IMR-90 (cell line): ENCODE data around the gene FOXK1. TPM values are rescaled to one million over a fixed set of nuclear protein-coding genes. Genes with fewer than 3 reads are reported as not detected.
A peak's percentile ranks its signal among the peaks of the same experiment; 100 is the strongest.

Experiments
- ATAC-seq: fragments of 200-7000 bp; cut with Tn5 transposase; 2 replicates; pipeline ENCODE4 v1.9.1; 2020; ENCODE audit warnings: low read depth, mild to moderate bottlenecking, moderate library complexity
- BruUV-seq: library from RNA; stranded (reverse); fragments of 400-500 nt; replicated peaks from 2 replicates; lab custom pipeline; 2021; lab: Mats Ljungman, UMichigan
- CTCF ChIA-PET: fragments of 300-600 bp; formaldehyde crosslinking; extraction: SDS; loops from one replicate; lab custom pipeline; 2021; ENCODE audit warnings: antibody characterized with exemption; lab: Yijun Ruan, JAX
- POLR2A ChIA-PET: fragments of 300-600 bp; sonication (Branson Sonifier 250); formaldehyde crosslinking; loops from one replicate; lab custom pipeline; 2022; ENCODE audit warnings: antibody characterized with exemption; ENCODE audit not compliant: unreplicated experiment; lab: Charles Lee
- DNase-seq: peaks from one replicate; pipeline ENCODE4 v3.0.0; 2013
- H2AFZ ChIP-seq: replicated peaks from 2 replicates; pipeline ENCODE3; 2013; ENCODE audit warnings: low read length, mild to moderate bottlenecking; ENCODE audit not compliant: poor library complexity
- H2AK5ac ChIP-seq: 2 replicates; pipeline ENCODE4 v1.6.1; 2013; ENCODE audit warnings: low read depth, low read length, inconsistent platforms
- H2AK9ac ChIP-seq: replicated peaks from 2 replicates; pipeline ENCODE3; 2013; ENCODE audit warnings: mild to moderate bottlenecking, low read depth, low read length, moderate library complexity; ENCODE audit not compliant: poor library complexity
- H2BK120ac ChIP-seq: 2 replicates; pipeline ENCODE4 v1.6.1; 2013; ENCODE audit warnings: low read depth, low read length, inconsistent platforms
- H2BK15ac ChIP-seq: 3 replicates; pipeline ENCODE4 v1.6.1; 2013; ENCODE audit warnings: low read depth, low read length, inconsistent platforms
- H2BK20ac ChIP-seq: 2 replicates; pipeline ENCODE4 v1.6.1; 2013; ENCODE audit warnings: low read depth, mild to moderate bottlenecking, inconsistent platforms, low read length, moderate library complexity
- H2BK5ac ChIP-seq: 2 replicates; pipeline ENCODE4 v1.6.1; 2013; ENCODE audit warnings: mild to moderate bottlenecking, low read depth, low read length, inconsistent platforms; ENCODE audit not compliant: poor library complexity, severe bottlenecking
- H3K14ac ChIP-seq: replicated peaks from 2 replicates; pipeline ENCODE4 v1.6.1; 2013; ENCODE audit warnings: low read depth, low read length, inconsistent platforms
- H3K18ac ChIP-seq: 2 replicates; pipeline ENCODE4 v1.6.1; 2013; ENCODE audit warnings: low read depth, low read length, control low read depth
- H3K23ac ChIP-seq: 2 replicates; pipeline ENCODE4 v1.6.1; 2013; ENCODE audit warnings: low read depth, low read length, inconsistent platforms
- H3K27ac ChIP-seq: 2 replicates; pipeline ENCODE4 v1.5.1; 2013; ENCODE audit warnings: mild to moderate bottlenecking, control low read depth, low read length; ENCODE audit not compliant: insufficient read depth
- H3K27me3 ChIP-seq: 2 replicates; pipeline ENCODE4 v1.6.1; 2013; ENCODE audit warnings: low read length; ENCODE audit not compliant: control insufficient read depth, insufficient read depth
- H3K36me3 ChIP-seq: 2 replicates; pipeline ENCODE4 v1.6.1; 2013; ENCODE audit warnings: low read length, mixed read lengths; ENCODE audit not compliant: control insufficient read depth, insufficient read depth
- H3K4ac ChIP-seq: 2 replicates; pipeline ENCODE4 v1.6.1; 2013; ENCODE audit warnings: low read depth, low read length, inconsistent platforms
- H3K4me1 ChIP-seq: 2 replicates; pipeline ENCODE4 v1.6.1; 2013; ENCODE audit warnings: low read length, mixed read lengths; ENCODE audit not compliant: control insufficient read depth, insufficient read depth
- H3K4me2 ChIP-seq: 2 replicates; pipeline ENCODE4 v1.6.1; 2013; ENCODE audit warnings: low read depth, mild to moderate bottlenecking, control low read depth, low read length, moderate library complexity
- H3K4me3 ChIP-seq: 2 replicates; pipeline ENCODE4 v1.5.1; 2013; ENCODE audit warnings: low read depth, mild to moderate bottlenecking, control low read depth, low read length, moderate library complexity; ENCODE audit not compliant: insufficient read depth
- H3K56ac ChIP-seq: 2 replicates; pipeline ENCODE4 v1.6.1; 2013; ENCODE audit warnings: low read length, inconsistent platforms; ENCODE audit not compliant: insufficient read depth; ENCODE audit errors: extremely low read depth
- H3K79me1 ChIP-seq, 2 experiments: 2 replicates each; pipeline ENCODE4 v1.6.1; 2013; ENCODE audit warnings: low read length in 2 of 2, inconsistent platforms in 1 of 2, low read depth in 1 of 2
- H3K9ac ChIP-seq: 2 replicates; pipeline ENCODE4 v1.6.1; 2013; ENCODE audit warnings: low read depth, low read length, control low read depth
- H3K9me1 ChIP-seq: 2 replicates; pipeline ENCODE4 v1.6.1; 2013; ENCODE audit warnings: low read length, inconsistent platforms; ENCODE audit not compliant: insufficient read depth
- H3K9me3 ChIP-seq: 2 replicates; pipeline ENCODE4 v1.6.1; 2013; ENCODE audit warnings: low read length; ENCODE audit not compliant: control insufficient read depth, insufficient read depth
- H4K20me1 ChIP-seq: 2 replicates; pipeline ENCODE4 v1.6.1; 2013; ENCODE audit warnings: low read length, inconsistent platforms; ENCODE audit not compliant: insufficient read depth
- H4K5ac ChIP-seq: 2 replicates; pipeline ENCODE4 v1.6.1; 2013; ENCODE audit warnings: mild to moderate bottlenecking, low read depth, low read length, control low read depth
- H4K8ac ChIP-seq, 2 experiments: 2 replicates each; pipeline ENCODE4 v1.6.1; 2013; ENCODE audit warnings: low read depth in 2 of 2, low read length in 2 of 2, control low read depth in 1 of 2, inconsistent platforms in 1 of 2
- H4K91ac ChIP-seq: 2 replicates; pipeline ENCODE4 v1.6.1; 2013; ENCODE audit warnings: low read depth, low read length, inconsistent platforms; ENCODE audit not compliant: insufficient read depth
- MXI1 ChIP-seq: IDR thresholded peaks from 2 replicates; pipeline ENCODE4 v1.6.1; 2012; ENCODE audit warnings: low read depth, mild to moderate bottlenecking, low read length, moderate library complexity, borderline replicate concordance
- RCOR1 ChIP-seq: IDR thresholded peaks from 2 replicates; pipeline ENCODE4 v1.6.1; 2012; ENCODE audit warnings: mild to moderate bottlenecking, low read length, improper control_type of control experiment; ENCODE audit not compliant: insufficient replicate concordance
- WGBS, 2 experiments: methylation state at CpG; one replicate each; pipeline versions ENCODE4 v1.1.5 to v1.1.7; 2013; ENCODE audit warnings: missing lambda C conversion rate in 2 of 2; ENCODE audit not compliant: insufficient read length in 1 of 2; ENCODE audit errors: extremely low coverage in 2 of 2; 5-methylcytosine and 5-hydroxymethylcytosine counted together
- dilution Hi-C: fragments of 300-500 bp; cut with HindIII; formaldehyde crosslinking; loops from one replicate; pipeline ENCODE4 v1.14.3; 2018; ENCODE audit warnings: low sequenced_read_pairs; ENCODE audit not compliant: unreplicated experiment
- in situ Hi-C: fragments of 300-500 bp; cut with MboI; formaldehyde crosslinking; loops from 3 replicates; pipeline ENCODE4 v1.14.3; 2019; ENCODE audit warnings: low sequenced_read_pairs, inconsistent platforms, mixed read lengths
- intact Hi-C: fragments of 100-400 bp; cut with micrococcal nuclease; formaldehyde crosslinking; loops from 2 replicates; pipeline ENCODE4 v1.10.0; 2022
- polyA plus RNA-seq, 3 experiments: library from polyadenylated mRNA; depleted of rRNA; stranded (reverse); fragments of >200 nt; gene quantifications; 2 replicates each; pipeline ENCODE4 v1.2.3, GENCODE V29; 2012; ENCODE audit warnings: low replicate concordance in 1 of 3
- total RNA-seq: library from RNA; depleted of rRNA; stranded (reverse); fragments of >200 nt; gene quantifications from 2 replicates; pipeline ENCODE4 v1.2.3, GENCODE V29; 2012

FOXK1 gene
- total and polyA plus RNA-seq, 2 of the 4 experiments (the other 2 are of a cell fraction) = 4.3 to 8.8 TPM

DNA sequence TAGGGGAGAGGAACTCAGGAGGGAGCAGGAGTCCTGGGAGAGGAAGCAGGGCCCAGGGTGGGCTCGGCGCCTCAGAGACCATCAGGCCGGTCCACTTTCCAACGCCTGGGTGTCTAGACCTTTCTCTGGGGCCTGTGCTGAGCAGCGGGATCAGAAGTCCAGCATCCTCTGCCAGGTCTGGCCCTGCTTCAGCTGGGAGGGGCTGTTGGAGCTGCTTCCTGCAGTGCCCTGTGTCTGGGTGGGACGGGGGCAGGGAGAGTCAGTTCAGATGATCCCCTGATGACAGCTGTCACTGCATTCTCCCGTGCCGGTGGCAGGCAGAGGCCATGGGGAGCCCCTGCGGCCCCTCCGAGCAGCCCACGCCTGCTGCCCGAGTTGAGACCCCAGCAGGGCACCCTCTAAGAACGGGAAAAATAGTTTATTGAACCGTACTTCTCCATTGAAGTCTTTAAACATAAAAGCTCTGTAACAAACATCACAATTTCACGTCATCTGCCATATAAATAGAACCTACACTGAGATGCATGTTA, 116.7 kb downstream of the FOXK1 start:
- H3K27ac ChIP-seq = no peak overlapping the region
- BruUV-seq = no TSS peak
- H2BK15ac ChIP-seq = no peak overlapping the region
- H3K56ac ChIP-seq = no peak overlapping the region
- no peaks in the 10 kb centered on the region for H4K20me1 ChIP-seq
- no peak overlapping the region for H2BK20ac ChIP-seq
- H3K9me1 ChIP-seq = 0 out of 2 replicates have a peak, but pooled peaks cover 3% of the 10 kb centered on the region
- no peak overlapping the region for H4K91ac ChIP-seq
- H2AK5ac ChIP-seq = no peak overlapping the region
- CTCF ChIA-PET = interaction anchor here (0.5 to 1.1 kb wide), 2 partner anchors 287 to 1198 kb away, joined by 3 read pairs; no protein-coding TSS in a partner anchor
- no CpG with 5 or more reads among the region's 15 CpGs for WGBS, 2 experiments
- H3K18ac ChIP-seq = no peak overlapping the region
- peak overlapping the region; percentile 63 for H2AK9ac ChIP-seq
- no peak overlapping the region for H3K4me3 ChIP-seq
- H3K4ac ChIP-seq = no peak overlapping the region
- POLR2A ChIA-PET = interaction anchor here (0.6 kb wide), 1 partner anchor 698 kb away, joined by 7 read pairs; no protein-coding TSS in a partner anchor
- dilution Hi-C loops = no loop called here
- H3K4me1 ChIP-seq = no peaks in the 10 kb centered on the region
- H3K14ac ChIP-seq = no peak overlapping the region
- H3K36me3 ChIP-seq = no peaks in the 10 kb centered on the region
- intact Hi-C loops = loop anchor here (1.0 to 5.0 kb wide), 3 partner anchors 85 to 394 kb away; partner anchors contain the start of genes RADIL and WIPI2
- H4K8ac ChIP-seq = no peak overlapping the region
- no peak overlapping the region for H3K9ac ChIP-seq
- in situ Hi-C loops = loop anchor here (5.0 kb wide), 1 partner anchor 289 kb away; no protein-coding TSS in a partner anchor
- no peak overlapping the region for H2BK5ac ChIP-seq
- no peak overlapping the region for H3K4me2 ChIP-seq
- H3K9me3 ChIP-seq = no peaks in the 10 kb centered on the region
- ATAC-seq (no peak), DNase-seq (no peak)
- H2AFZ ChIP-seq = no peak overlapping the region
- no peaks in the 10 kb centered on the region for H3K27me3 ChIP-seq
- no peak for TF ChIP-seq MXI1
- TF ChIP-seq RCOR1 = no peak
- H2BK120ac ChIP-seq = no peak overlapping the region
- H3K79me1 ChIP-seq = no peaks in the 10 kb centered on the region
- H4K5ac ChIP-seq = no peak overlapping the region
- H3K23ac ChIP-seq = no peak overlapping the region
